BLaER1 treated with 17β-estradiol and CSF1 and Interleukin-3, amounts not matched to agents 10 nM and 100 nM (cell line): Measurements from ENCODE around the gene EXOC6B.

ENCODE experiments used
- H3K27ac ChIP-seq, 11 experiments: shearing (Covaris generic); formaldehyde crosslinking; 2 replicates each; pipeline ENCODE4 v1.8.1; 2022
- H3K27me3 ChIP-seq, 11 experiments: shearing (Covaris generic); formaldehyde crosslinking; 2 replicates each; pipeline ENCODE4 v1.8.1; 2022
- H3K36me3 ChIP-seq, 11 experiments: shearing (Covaris generic); formaldehyde crosslinking; 2 replicates each; pipeline ENCODE4 v1.8.1; 2022
- H3K4me1 ChIP-seq, 10 experiments: shearing (Covaris generic); formaldehyde crosslinking; 2 replicates each; pipeline ENCODE4 v1.8.1; 2022
- H3K4me2 ChIP-seq, 11 experiments: shearing (Covaris generic); formaldehyde crosslinking; 2 replicates each; pipeline ENCODE4 v1.8.1; 2022
- H3K4me3 ChIP-seq, 10 experiments: shearing (Covaris generic); formaldehyde crosslinking; 2 replicates each; pipeline ENCODE4 v1.8.1; 2022
- H3K9ac ChIP-seq, 11 experiments: shearing (Covaris generic); formaldehyde crosslinking; 2 replicates each; pipeline ENCODE4 v1.8.1; 2022
- H3K9me3 ChIP-seq, 11 experiments: shearing (Covaris generic); formaldehyde crosslinking; replicated peaks in 1 of 11; 2 replicates each; pipeline ENCODE4 v1.8.1; 2022
- H4K20me1 ChIP-seq, 11 experiments: shearing (Covaris generic); formaldehyde crosslinking; 2 replicates each; pipeline ENCODE4 v1.8.1; 2022
- Cebpa-rat ChIP-seq, 11 experiments: shearing (Covaris generic); IDR thresholded peaks; 2 replicates each; pipeline ENCODE4 v1.8.1; 2022

Gene EXOC6B

GRCh38 chr2:72835403-72835802 lies 9.6 kb upstream of the EXOC6B start:
- no peak overlapping the region for H3K9ac ChIP-seq
- no peaks in the 10 kb centered on the region for H3K36me3 ChIP-seq
- H3K4me1 ChIP-seq = no peaks in the 10 kb centered on the region

GRCh38 chr2:72834596-72834995 lies 8.8 kb upstream of the EXOC6B start:
- Histone ChIP-seq H3K4me1 (no peaks in the 10 kb centered on the region), H3K9ac (no peak overlapping the region), H3K4me2 (no peak overlapping the region), H3K27me3 (no peaks in the 10 kb centered on the region), H4K20me1 (no peaks in the 10 kb centered on the region), H3K4me3 (no peak overlapping the region), H3K36me3 (no peaks in the 10 kb centered on the region), H3K9me3 (peaks cover 0 to 6% (median 0%) of the 10 kb centered on the region in 11 experiments; a peak in 1 of 22 replicates), H3K27ac (no peak overlapping the region)
- TF ChIP-seq Cebpa-rat (IDR thresholded peaks at IDR 0.05) = no peak

More at GRCh38 chr2:72835403-72835802, 9.6 kb upstream of the EXOC6B start:
- Histone ChIP-seq H3K27ac (no peak overlapping the region), H3K9me3 (peaks cover 0 to 6% (median 0%) of the 10 kb centered on the region in 11 experiments; a peak in 1 of 22 replicates), H3K27me3 (no peaks in the 10 kb centered on the region), H3K4me3 (no peak overlapping the region), H3K4me2 (no peak overlapping the region), H4K20me1 (no peaks in the 10 kb centered on the region)
- TF ChIP-seq Cebpa-rat (IDR thresholded peaks at IDR 0.05) = no peak

GRCh38 chr2:72833084-72833714 lies 7.4 kb upstream of the EXOC6B start:
- Histone ChIP-seq H3K27me3 (no peaks in the 10 kb centered on the region), H3K9me3 (no peaks in the 10 kb centered on the region), H3K4me3 (no peak overlapping the region), H3K27ac (no peak overlapping the region), H3K36me3 (no peaks in the 10 kb centered on the region), H4K20me1 (no peaks in the 10 kb centered on the region), H3K4me1 (no peaks in the 10 kb centered on the region), H3K9ac (no peak overlapping the region), H3K4me2 (no peak overlapping the region)
- no peak for TF ChIP-seq Cebpa-rat (IDR thresholded peaks at IDR 0.05)

GRCh38 chr2:72830273-72830672 lies 4.4 kb upstream of the EXOC6B start:
- H3K4me1 ChIP-seq = peaks cover 0 to under 1% (median 0%) of the 10 kb centered on the region in 10 experiments; a peak in 1 of 20 replicates
- H3K4me2 ChIP-seq = no peak overlapping the region
- H3K9ac ChIP-seq = no peak overlapping the region
- H3K9me3 ChIP-seq = peaks cover 0 to 5% (median 0%) of the 10 kb centered on the region in 11 experiments; a peak in 1 of 22 replicates
- no peak overlapping the region for H3K4me3 ChIP-seq
- no peaks in the 10 kb centered on the region for H3K27me3 ChIP-seq
- H3K36me3 ChIP-seq = no peaks in the 10 kb centered on the region
- no peak for TF ChIP-seq Cebpa-rat (IDR thresholded peaks at IDR 0.05)
- no peak overlapping the region for H3K27ac ChIP-seq
- no peaks in the 10 kb centered on the region for H4K20me1 ChIP-seq

- Histone ChIP-seq H3K27ac (no peak overlapping the region), H3K27me3 (no peaks in the 10 kb centered on the region), H3K36me3 (no peaks in the 10 kb centered on the region), H3K4me2 (no peak overlapping the region), H3K4me3 (no peak overlapping the region), H3K9me3 (peaks cover 0 to 5% (median 0%) of the 10 kb centered on the region in 11 experiments; a peak in 1 of 22 replicates), H3K9ac (no peak overlapping the region), H4K20me1 (no peaks in the 10 kb centered on the region), H3K4me1 (peaks cover 0 to 11% (median 9%) of the 10 kb centered on the region in 10 experiments; a peak in 12 of 20 replicates)
- no peak for TF ChIP-seq Cebpa-rat (IDR thresholded peaks at IDR 0.05)
These were observed 3.1 kb upstream of the EXOC6B start for GRCh38 chr2:72828840-72829507.

GRCh38 chr2:72827966-72828646 lies 2.3 kb upstream of the EXOC6B start:
- Histone ChIP-seq H3K36me3 (no peaks in the 10 kb centered on the region), H3K27me3 (no peaks in the 10 kb centered on the region), H3K9ac (no peak overlapping the region), H3K4me1 (peaks cover 0 to 12% (median 9%) of the 10 kb centered on the region in 10 experiments; a peak in 12 of 20 replicates), H3K9me3 (peaks cover 0 to 5% (median 0%) of the 10 kb centered on the region in 11 experiments; a peak in 1 of 22 replicates), H4K20me1 (no peaks in the 10 kb centered on the region), H3K27ac (no peak overlapping the region), H3K4me3 (no peak overlapping the region), H3K4me2 (no peak overlapping the region)
- no peak for TF ChIP-seq Cebpa-rat (IDR thresholded peaks at IDR 0.05)

GRCh38 chr2:72827487-72827886 lies 1.7 kb upstream of the EXOC6B start:
- Histone ChIP-seq H3K4me2 (no peak overlapping the region), H3K27me3 (no peaks in the 10 kb centered on the region)
- TF ChIP-seq Cebpa-rat (IDR thresholded peaks at IDR 0.05) = no peak

GRCh38 chr2:72826156-72826477 lies 284 bp upstream of the EXOC6B start:
- no peaks in the 10 kb centered on the region for H3K27me3 ChIP-seq

More at GRCh38 chr2:72827487-72827886, 1.7 kb upstream of the EXOC6B start:
- no peak overlapping the region for H3K4me3 ChIP-seq
- H3K4me1 ChIP-seq = peaks cover 0 to 12% (median 9%) of the 10 kb centered on the region in 10 experiments; a peak in 12 of 20 replicates
- H3K27ac ChIP-seq = no peak overlapping the region
- H3K36me3 ChIP-seq = no peaks in the 10 kb centered on the region
- no peaks in the 10 kb centered on the region for H4K20me1 ChIP-seq
- H3K9ac ChIP-seq = no peak overlapping the region
- H3K9me3 ChIP-seq = peaks cover 0 to 5% (median 0%) of the 10 kb centered on the region in 11 experiments; a peak in 1 of 22 replicates

More at GRCh38 chr2:72826156-72826477, 284 bp upstream of the EXOC6B start:
- Histone ChIP-seq H3K4me2 (no peak overlapping the region), H3K9me3 (peaks cover 0 to 5% (median 0%) of the 10 kb centered on the region in 11 experiments; a peak in 1 of 22 replicates), H3K4me1 (peaks cover 0 to 12% (median 9%) of the 10 kb centered on the region in 10 experiments; a peak in 12 of 20 replicates), H3K36me3 (no peaks in the 10 kb centered on the region), H3K9ac (peak overlapping the region in 2 of 11 experiments; percentile 59 to 73; a peak in 5 of 22 replicates), H3K27ac (peak overlapping the region in 1 of 11 experiments; percentile 62; a peak in 2 of 22 replicates), H3K4me3 (peak overlapping the region; percentile 63 to 79 (median 70); a peak in 18 of 20 replicates), H4K20me1 (no peaks in the 10 kb centered on the region)
- no peak for TF ChIP-seq Cebpa-rat (IDR thresholded peaks at IDR 0.05)
